HL-60 (cell line): Measurements from ENCODE around the gene DROSHA.

Experiments used
- CTCF ChIP-seq: IDR thresholded peaks from one replicate; pipeline ENCODE4 v1.5.1; 2011; ENCODE audit warnings: low read length, control low read depth, inconsistent platforms; ENCODE audit not compliant: insufficient read depth
- GABPA ChIP-seq: IDR thresholded peaks from 2 replicates; pipeline ENCODE4 v1.6.1; 2012; ENCODE audit warnings: low read depth
- POLR2AphosphoS5 ChIP-seq: IDR thresholded peaks from 2 replicates; pipeline ENCODE4 v1.6.1; 2012; ENCODE audit warnings: low read depth
- REST ChIP-seq: IDR thresholded peaks from 2 replicates; pipeline ENCODE4 v1.6.1; 2012; ENCODE audit warnings: low read depth; ENCODE audit not compliant: insufficient replicate concordance

GRCh38 chr5:31481531-31482165 is 50.2 kb downstream of the DROSHA start:
- no peak for TF ChIP-seq CTCF
- no peak for TF ChIP-seq POLR2AphosphoS5
- no peak for TF ChIP-seq REST
- no peak for TF ChIP-seq GABPA
